H1 (cell line): ENCODE measurements around the gene UBTD2. TPM values are rescaled to one million over a fixed set of nuclear protein-coding genes. Genes with fewer than 3 reads are reported as not detected.

Source experiments
- CTCF ChIA-PET: fragments of 300-600 bp; sonication (Branson Sonifier 250); formaldehyde crosslinking; loops from one replicate; lab custom pipeline; 2021; ENCODE audit not compliant: partially characterized antibody; lab: Charles Lee
- POLR2A ChIA-PET: fragments of 300-600 bp; sonication (Branson Sonifier 250); formaldehyde crosslinking; loops from one replicate; lab custom pipeline; 2021; ENCODE audit warnings: inconsistent platforms; ENCODE audit not compliant: partially characterized antibody; lab: Charles Lee
- DNase-seq, 2 experiments: peaks; one replicate each; pipeline versions ENCODE4 v3.0.0 to v3.0.0-alpha.2; 2010 to 2022; ENCODE audit warnings: low spot score in 2 of 2, low read depth in 1 of 2, mixed read lengths in 1 of 2
- FAIRE-seq: peaks from 2 replicates; lab custom pipeline; 2011; peaks lifted over from hg19 to GRCh38; lab: Jason Lieb, UNC
- H2AFZ ChIP-seq: 2 replicates; pipeline ENCODE4 v1.8.1; 2012; ENCODE audit warnings: low read length, inconsistent platforms
- H2AK5ac ChIP-seq: 2 replicates; pipeline ENCODE4 v1.6.1; 2013; ENCODE audit warnings: low read depth, low read length
- H2BK120ac ChIP-seq: replicated peaks from 2 replicates; pipeline ENCODE3; 2013; ENCODE audit warnings: low read depth, low read length, inconsistent platforms
- H2BK12ac ChIP-seq: 2 replicates; pipeline ENCODE4 v1.6.1; 2013; ENCODE audit warnings: low read depth, low read length
- H2BK15ac ChIP-seq: 2 replicates; pipeline ENCODE4 v1.6.1; 2013; ENCODE audit warnings: low read length
- H2BK20ac ChIP-seq: 2 replicates; pipeline ENCODE4 v1.6.1; 2013; ENCODE audit warnings: low read length
- H2BK5ac ChIP-seq: 2 replicates; pipeline ENCODE4 v1.6.1; 2013; ENCODE audit warnings: low read depth, low read length
- H3K14ac ChIP-seq: 2 replicates; pipeline ENCODE4 v1.6.1; 2013; ENCODE audit warnings: inconsistent platforms; ENCODE audit not compliant: insufficient read length
- H3K18ac ChIP-seq: 2 replicates; pipeline ENCODE4 v1.6.1; 2013; ENCODE audit warnings: low read length; ENCODE audit errors: extremely low read depth
- H3K23ac ChIP-seq: 2 replicates; pipeline ENCODE4 v1.6.1; 2013; ENCODE audit warnings: inconsistent platforms; ENCODE audit not compliant: insufficient read length
- H3K23me2 ChIP-seq: 2 replicates; pipeline ENCODE4 v1.6.1; 2013; ENCODE audit warnings: low read depth, low read length
- H3K27ac ChIP-seq: 2 replicates; pipeline ENCODE4 v1.6.1; 2011; ENCODE audit warnings: low read depth, low read length, inconsistent platforms
- H3K27me3 ChIP-seq, 4 experiments: replicated peaks in 1 of 4; 1 replicate in 1 of 4; 2 replicates in 3 of 4; pipeline versions ENCODE4 v1.6.1 to v1.8.1; 2011 to 2013; ENCODE audit warnings: low read length in 3 of 4, mild to moderate bottlenecking in 3 of 4, inconsistent platforms in 2 of 4, mixed read lengths in 2 of 4, moderate library complexity in 1 of 4; ENCODE audit not compliant: control insufficient read depth in 3 of 4, insufficient read depth in 3 of 4; ENCODE audit errors: extremely low read depth in 1 of 4
- H3K36me3 ChIP-seq, 4 experiments: 2 replicates each; pipeline versions ENCODE4 v1.6.1 to v1.8.1; 2011 to 2013; ENCODE audit warnings: mild to moderate bottlenecking in 4 of 4, low read length in 3 of 4, moderate library complexity in 2 of 4, control low read depth in 1 of 4, inconsistent platforms in 1 of 4; ENCODE audit not compliant: insufficient read depth in 4 of 4, control insufficient read depth in 2 of 4
- H3K4ac ChIP-seq: replicated peaks from 2 replicates; pipeline ENCODE3; 2013; ENCODE audit warnings: low read length, low read depth, mixed read lengths, inconsistent platforms; ENCODE audit not compliant: insufficient read length
- H3K4me1 ChIP-seq, 4 experiments: replicated peaks in 1 of 4; 1 replicate in 1 of 4; 2 replicates in 3 of 4; pipeline versions ENCODE4 v1.6.1 to v1.8.1; 2011 to 2013; ENCODE audit warnings: low read length in 3 of 4, inconsistent platforms in 2 of 4, mixed read lengths in 1 of 4; ENCODE audit not compliant: insufficient read depth in 4 of 4, control insufficient read depth in 3 of 4
- H3K4me2 ChIP-seq, 2 experiments: 2 replicates each; pipeline versions ENCODE4 v1.6.1 to v1.8.1; 2011 to 2013; ENCODE audit warnings: low read depth in 2 of 2, low read length in 2 of 2, control low read depth in 1 of 2, inconsistent platforms in 1 of 2, mild to moderate bottlenecking in 1 of 2; ENCODE audit not compliant: insufficient read depth in 1 of 2
- H3K4me3 ChIP-seq, 4 experiments: fragments of 200-600, 300-600 bp in 1 of 4; sonication (generic), shearing (Covaris generic), sonication (Bioruptor Twin) in 1 of 4; 2 replicates each; pipeline versions ENCODE4 v1.5.1 to v1.8.1; 2011 to 2016; ENCODE audit warnings: low read length in 4 of 4, low read depth in 3 of 4, control low read depth in 2 of 4, inconsistent platforms in 2 of 4, mild to moderate bottlenecking in 2 of 4, mixed read lengths in 1 of 4, moderate library complexity in 1 of 4; ENCODE audit not compliant: insufficient read depth in 2 of 4; ENCODE audit errors: extremely low read depth in 1 of 4
- H3K56ac ChIP-seq: replicated peaks from 2 replicates; pipeline ENCODE3; 2013; ENCODE audit warnings: low read depth, mild to moderate bottlenecking, mixed read lengths, low read length, inconsistent platforms; ENCODE audit not compliant: insufficient read length
- H3K79me1 ChIP-seq: 2 replicates; pipeline ENCODE4 v1.6.1; 2013; ENCODE audit warnings: low read depth, low read length, control low read depth
- H3K79me2 ChIP-seq, 2 experiments: 2 replicates each; pipeline versions ENCODE4 v1.6.1 to v1.8.1; 2012 to 2013; ENCODE audit warnings: low read length in 2 of 2, mild to moderate bottlenecking in 2 of 2, inconsistent platforms in 1 of 2; ENCODE audit not compliant: insufficient read depth in 2 of 2, control insufficient read depth in 1 of 2
- H3K9ac ChIP-seq, 4 experiments: replicated peaks in 1 of 4; 1 replicate in 1 of 4; 2 replicates in 3 of 4; pipeline versions ENCODE4 v1.6.1 to v1.8.1; 2011 to 2013; ENCODE audit warnings: low read depth in 3 of 4, low read length in 3 of 4, control low read depth in 2 of 4, mild to moderate bottlenecking in 2 of 4, moderate library complexity in 2 of 4, inconsistent platforms in 1 of 4; ENCODE audit errors: extremely low read depth in 1 of 4
- H3K9me3 ChIP-seq, 2 experiments: 2 replicates each; pipeline versions ENCODE4 v1.6.1 to v1.8.1; 2012 to 2013; ENCODE audit warnings: mild to moderate bottlenecking in 2 of 2, moderate library complexity in 2 of 2, control low read depth in 1 of 2, inconsistent platforms in 1 of 2, low read depth in 1 of 2, low read length in 1 of 2, mixed read lengths in 1 of 2; ENCODE audit not compliant: insufficient read depth in 2 of 2
- H4K20me1 ChIP-seq, 2 experiments: replicated peaks in 1 of 2; 2 replicates each; pipeline versions ENCODE3 to v1.8.1; 2011 to 2013; ENCODE audit warnings: inconsistent platforms in 2 of 2, low read length in 2 of 2, mild to moderate bottlenecking in 1 of 2; ENCODE audit not compliant: insufficient read depth in 2 of 2, control insufficient read depth in 1 of 2
- H4K5ac ChIP-seq: 2 replicates; pipeline ENCODE4 v1.6.1; 2013; ENCODE audit warnings: low read length, low read depth, mixed read lengths, inconsistent platforms; ENCODE audit not compliant: insufficient read length
- H4K8ac ChIP-seq: 2 replicates; pipeline ENCODE4 v1.8.0; 2013; ENCODE audit warnings: mild to moderate bottlenecking, moderate library complexity, low read length, inconsistent platforms; ENCODE audit not compliant: insufficient read depth; ENCODE audit errors: extremely low read depth
- H4K91ac ChIP-seq: replicated peaks from 2 replicates; pipeline ENCODE3; 2013; ENCODE audit warnings: low read length, mixed read lengths, inconsistent platforms; ENCODE audit not compliant: insufficient read length
- KDM1A ChIP-seq: fragments of 200-600, 300-600 bp; sonication (generic); IDR thresholded peaks from 2 replicates; pipeline ENCODE4 v1.7.1; 2016; ENCODE audit warnings: mild to moderate bottlenecking, low read length, borderline replicate concordance
- RFX5 ChIP-seq: IDR thresholded peaks from 2 replicates; pipeline ENCODE4 v1.6.1; 2011; ENCODE audit warnings: low read depth, low read length, improper control_type of control experiment, borderline replicate concordance
- WGBS, 2 experiments: shearing (Covaris generic) in 1 of 2; methylation state at CpG; one replicate each; pipeline versions ENCODE4 v1.1.6 to v1.1.7; 2013 to 2015; ENCODE audit warnings: low lambda C conversion rate in 2 of 2, mixed read lengths in 2 of 2, inconsistent platforms in 1 of 2, low coverage in 1 of 2, missing lambda C conversion rate in 1 of 2; ENCODE audit not compliant: insufficient replicate concordance in 2 of 2, insufficient coverage in 1 of 2, insufficient read length in 1 of 2; ENCODE audit errors: extremely low coverage in 1 of 2, missing lambda C conversion rate in 1 of 2; 5-methylcytosine and 5-hydroxymethylcytosine counted together
- polyA plus RNA-seq, 7 experiments: library from polyadenylated mRNA; depleted of rRNA in 3 of 7; stranded (reverse) in 5 of 7; unstranded in 2 of 7; fragments of >200 nt in 5 of 7; fragments of 200-250 nt in 2 of 7; gene quantifications; 1 replicate in 5 of 7; 2 replicates in 1 of 7; 4 replicates in 1 of 7; pipeline versions ENCODE4 v1.2.1 to v1.2.3, GENCODE V29; 2011 to 2013; ENCODE audit warnings: missing spikeins in 2 of 7, mixed read lengths in 2 of 7
- total RNA-seq: library from RNA; stranded (reverse); fragmentation: NEBNext Ultra II Directional; extraction: Animal tissue kit (Norgen Biotek cat#: 25700); gene quantifications from 2 replicates; pipeline ENCODE4 v1.2.1, GENCODE V29; 2021

Gene UBTD2
- total and polyA plus RNA-seq, 2 of the 8 experiments (the other 6 are each of a cell fraction or from before 2014, with no cell fraction given), result 14.5 to 39.2 TPM

DNA sequence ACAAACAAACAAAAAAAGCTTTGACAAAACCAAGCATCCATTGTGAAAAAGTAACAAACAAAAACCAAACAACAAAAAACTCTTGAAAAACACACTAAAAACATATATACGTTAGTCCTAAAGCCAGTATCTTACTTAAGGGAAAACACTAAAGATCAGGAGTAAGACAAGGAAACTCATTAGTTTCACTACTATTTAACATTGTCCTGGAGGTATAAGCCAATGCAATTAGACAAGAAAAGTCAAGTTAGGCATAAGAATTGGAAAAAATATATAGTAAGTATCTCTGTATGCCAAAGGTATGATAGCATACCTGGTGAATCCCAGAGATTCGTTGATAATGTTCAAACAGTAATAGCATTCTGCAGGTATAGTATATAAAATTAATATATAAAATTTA is 21.8 kb upstream of the UBTD2 start:
- Histone ChIP-seq H3K4me3 (no peak overlapping the region), H3K4me1 (no peaks in the 10 kb centered on the region), H4K20me1 (no peaks in the 10 kb centered on the region), H4K5ac (no peak overlapping the region), H2BK15ac (no peak overlapping the region), H3K9me3 (0 out of 4 replicates have a peak, but pooled peaks cover 0 to 5% of the 10 kb centered on the region in 2 experiments), H2BK12ac (no peak overlapping the region), H3K79me2 (no peaks in the 10 kb centered on the region), H2AK5ac (no peak overlapping the region), H2BK5ac (no peak overlapping the region), H2AFZ (no peak overlapping the region), H3K23me2 (no peaks in the 10 kb centered on the region; the same call in 1 of the 2 replicates), H2BK120ac (no peak overlapping the region), H3K36me3 (no peaks in the 10 kb centered on the region), H4K91ac (no peak overlapping the region), H3K4me2 (no peak overlapping the region), H3K79me1 (no peaks in the 10 kb centered on the region), H3K23ac (no peak overlapping the region), H2BK20ac (no peak overlapping the region), H3K56ac (no peak overlapping the region), H3K27ac (no peak overlapping the region), H3K4ac (no peak overlapping the region), H3K9ac (no peak overlapping the region), H4K8ac (no peak overlapping the region), H3K14ac (no peak overlapping the region), H3K27me3 (no peaks in the 10 kb centered on the region), H3K18ac (no peak overlapping the region)
- CTCF ChIA-PET, result interaction anchor here (1.5 kb wide), 1 partner anchor 199 kb away, joined by 5 read pairs; no protein-coding TSS in a partner anchor
- POLR2A ChIA-PET, result no interaction called here
- DNase-seq (no peak), FAIRE-seq (no peak)
- TF ChIP-seq RFX5 (no peak), KDM1A (0 out of 2 replicates have a peak, but pooled peaks have one; percentile 52)
- WGBS, 2 experiments, result 89% methylated on average over 2 of the region's 2 CpGs; no CpG with 5 or more reads in 1 of the 2 experiments
